SH-SY5Y (cell line): ENCODE measurements around the gene GTSE1.

Experiments
- GATA2 ChIP-seq: IDR thresholded peaks from 2 replicates; pipeline ENCODE4 v1.6.1; 2011; ENCODE audit warnings: mild to moderate bottlenecking, low read depth, low read length
- GATA3 ChIP-seq: IDR thresholded peaks from 2 replicates; pipeline ENCODE4 v1.6.1; 2011; ENCODE audit warnings: low read depth, mild to moderate bottlenecking, low read length, moderate library complexity

Gene GTSE1

GRCh38 chr22:46320716-46321386 lies 24.2 kb downstream of the GTSE1 start:
- TF ChIP-seq GATA3, result no peak
- TF ChIP-seq GATA2, result no peak

- TF ChIP-seq GATA2, result no peak
- TF ChIP-seq GATA3, result no peak
Measured at GRCh38 chr22:46322711-46323110, 26.0 kb downstream of the GTSE1 start.

- no peak for TF ChIP-seq GATA2
- no peak for TF ChIP-seq GATA3
Measured at GRCh38 chr22:46323162-46323561, 26.5 kb downstream of the GTSE1 start.

GRCh38 chr22:46326066-46326680 lies 29.5 kb downstream of the GTSE1 start:
- TF ChIP-seq GATA3, result no peak
- no peak for TF ChIP-seq GATA2

GRCh38 chr22:46327691-46328465 lies 31.2 kb downstream of the GTSE1 start:
- TF ChIP-seq GATA2 (no peak), GATA3 (no peak)

GRCh38 chr22:46328797-46329196 lies 32.1 kb downstream of the GTSE1 start:
- TF ChIP-seq GATA3, result no peak

GRCh38 chr22:46329616-46330015 lies 32.9 kb downstream of the GTSE1 start:
- TF ChIP-seq GATA3 (no peak), GATA2 (no peak)

GRCh38 chr22:46330426-46330825 lies 33.8 kb downstream of the GTSE1 start:
- no peak for TF ChIP-seq GATA3
- no peak for TF ChIP-seq GATA2

- no peak for TF ChIP-seq GATA3
- TF ChIP-seq GATA2, result no peak
Measured at GRCh38 chr22:46331496-46331895, 34.8 kb downstream of the GTSE1 start.

GRCh38 chr22:46335201-46336118 lies 38.8 kb downstream of the GTSE1 start, which contains the start of gene TRMU:
Gene TRMU (plus strand): TSS chr22:46335714. CDS start chr22:46335765, 51 bp downstream.
- no peak for TF ChIP-seq GATA2
- TF ChIP-seq GATA3, result no peak

GRCh38 chr22:46336119-46337078 lies 39.7 kb downstream of the GTSE1 start:
- TF ChIP-seq GATA2 (no peak), GATA3 (no peak)

- no peak for TF ChIP-seq GATA2
- TF ChIP-seq GATA3, result no peak
Measured at GRCh38 chr22:46337870-46338269, 41.2 kb downstream of the GTSE1 start.

GRCh38 chr22:46338636-46339035 lies 42.0 kb downstream of the GTSE1 start:
- TF ChIP-seq GATA2 (no peak), GATA3 (no peak)

GRCh38 chr22:46339956-46340355 lies 43.3 kb downstream of the GTSE1 start:
- TF ChIP-seq GATA2, result no peak
- no peak for TF ChIP-seq GATA3
